SK-N-SH (cell line): ENCODE data around the gene SLC25A51. TPM values are rescaled to one million over a fixed set of nuclear protein-coding genes. Genes with fewer than 3 reads are reported as not detected.
A peak's percentile ranks its signal among the peaks of the same experiment; 100 is the strongest.

Source experiments
- CTCF ChIA-PET: fragments of 300-600, 350-600 bp; formaldehyde crosslinking; extraction: SDS; loops from one replicate; lab custom pipeline; 2021; lab: Yijun Ruan, JAX
- POLR2A ChIA-PET: fragments of 350-600 bp; sonication (Branson Sonifier 250); formaldehyde crosslinking; extraction: SDS; loops from one replicate; lab custom pipeline; 2020; ENCODE audit warnings: antibody characterized with exemption, inconsistent platforms; lab: Yijun Ruan, JAX
- DNase-seq: peaks from one replicate; pipeline ENCODE4 v3.0.0; 2012
- H2AFZ ChIP-seq: fragments of 200-600 bp; sonication (generic); 2 replicates; pipeline ENCODE4 v1.8.1; 2016; ENCODE audit warnings: antibody characterized with exemption, mild to moderate bottlenecking, low read depth
- H3F3A ChIP-seq: fragments of 200-600 bp; sonication (generic); replicated peaks from 2 replicates; pipeline ENCODE3; 2016; ENCODE audit warnings: antibody characterized with exemption, mild to moderate bottlenecking; ENCODE audit not compliant: insufficient read depth
- H3K27ac ChIP-seq, 2 experiments: fragments of 200-500 bp in 1 of 2; fragments of 200-600 bp in 1 of 2; sonication (Bioruptor generic) in 1 of 2; sonication (generic), shearing (Covaris generic) in 1 of 2; 2 replicates each; pipeline versions ENCODE4 v1.5.1 to v1.6.1; 2014 to 2016; ENCODE audit warnings: low read depth in 2 of 2, inconsistent platforms in 1 of 2, low read length in 1 of 2, mild to moderate bottlenecking in 1 of 2, mixed read lengths in 1 of 2
- H3K27me3 ChIP-seq: fragments of 200-600 bp; sonication (generic), shearing (Covaris generic); 2 replicates; pipeline ENCODE4 v1.6.1; 2016; ENCODE audit warnings: mixed run types; ENCODE audit not compliant: insufficient read depth
- H3K36me3 ChIP-seq, 2 experiments: fragments of 200-500 bp in 1 of 2; fragments of 200-600 bp in 1 of 2; sonication (Bioruptor generic) in 1 of 2; sonication (generic) in 1 of 2; replicated peaks in 1 of 2; 2 replicates each; pipeline versions ENCODE3 to v1.5.1; 2014 to 2016; ENCODE audit warnings: low read length in 1 of 2, mild to moderate bottlenecking in 1 of 2; ENCODE audit not compliant: insufficient read depth in 2 of 2, control insufficient read depth in 1 of 2
- H3K4me1 ChIP-seq, 2 experiments: fragments of 200-500 bp in 1 of 2; fragments of 200-600 bp in 1 of 2; sonication (Bioruptor generic) in 1 of 2; sonication (generic), shearing (Covaris generic) in 1 of 2; 2 replicates each; pipeline versions ENCODE4 v1.5.1 to v1.6.1; 2014 to 2016; ENCODE audit warnings: low read depth in 1 of 2, low read length in 1 of 2, mixed run types in 1 of 2; ENCODE audit not compliant: insufficient read depth in 2 of 2, control insufficient read depth in 1 of 2
- H3K4me2 ChIP-seq: fragments of 200-600 bp; sonication (generic), shearing (Covaris generic); 2 replicates; pipeline ENCODE4 v1.6.1; 2017; ENCODE audit warnings: mixed run types
- H3K4me3 ChIP-seq, 2 experiments: fragments of 200-500 bp in 1 of 2; fragments of 200-600 bp in 1 of 2; sonication (Bioruptor generic) in 1 of 2; sonication (generic), shearing (Covaris generic) in 1 of 2; 2 replicates each; pipeline versions ENCODE4 v1.5.1 to v1.8.1; 2014 to 2016; ENCODE audit warnings: low read depth in 2 of 2, inconsistent platforms in 1 of 2, low read length in 1 of 2, mild to moderate bottlenecking in 1 of 2, mixed read lengths in 1 of 2, moderate library complexity in 1 of 2
- H3K79me2 ChIP-seq: fragments of 200-600 bp; sonication (generic); 2 replicates; pipeline ENCODE4 v1.8.1; 2017; ENCODE audit warnings: mild to moderate bottlenecking; ENCODE audit not compliant: insufficient read depth
- H3K9ac ChIP-seq: fragments of 200-600 bp; sonication (generic); 2 replicates; pipeline ENCODE4 v1.6.1; 2017; ENCODE audit warnings: mixed run types
- H3K9me2 ChIP-seq: fragments of 200-600 bp; sonication (generic); 2 replicates; pipeline ENCODE4 v1.6.1; 2017; ENCODE audit warnings: mixed run types
- H3K9me3 ChIP-seq: fragments of 200-600 bp; sonication (generic); 2 replicates; pipeline ENCODE4 v1.6.1; 2017; ENCODE audit warnings: mixed run types, mild to moderate bottlenecking, moderate library complexity
- H4K20me1 ChIP-seq: fragments of 200-600 bp; sonication (generic); 2 replicates; pipeline ENCODE4 v1.6.1; 2017; ENCODE audit warnings: mild to moderate bottlenecking, mixed run types; ENCODE audit not compliant: insufficient read depth
- FOXJ3 ChIP-seq: sonication (generic); formaldehyde crosslinking; IDR thresholded peaks from 2 replicates; pipeline ENCODE4 v1.5.1; 2020; ENCODE audit warnings: mild to moderate bottlenecking, missing genetic modification reagents
- FOXM1 ChIP-seq: IDR thresholded peaks from 2 replicates; pipeline ENCODE4 v1.4.0; 2012; ENCODE audit warnings: low read depth, mild to moderate bottlenecking
- JUND ChIP-seq: IDR thresholded peaks from 2 replicates; pipeline ENCODE4 v1.4.0; 2012
- MXI1 ChIP-seq: IDR thresholded peaks from 2 replicates; pipeline ENCODE4 v1.6.1; 2012; ENCODE audit warnings: mild to moderate bottlenecking, low read depth, low read length, improper control_type of control experiment
- PBX3 ChIP-seq: IDR thresholded peaks from 2 replicates; pipeline ENCODE4; 2012
- POLR2AphosphoS5 ChIP-seq: IDR thresholded peaks from 2 replicates; pipeline ENCODE4 v1.6.1; 2012; ENCODE audit warnings: low read depth, low read length
- RAD21 ChIP-seq: IDR thresholded peaks from 2 replicates; pipeline ENCODE4 v1.6.1; 2012; ENCODE audit warnings: mild to moderate bottlenecking, low read length
- RCOR1 ChIP-seq: fragments of 150-350 bp; IDR thresholded peaks from 2 replicates; pipeline ENCODE4 v1.6.1; 2017; ENCODE audit warnings: antibody characterized with exemption, low read length
- REST ChIP-seq: IDR thresholded peaks from 2 replicates; pipeline ENCODE4 v1.6.1; 2012; ENCODE audit warnings: mild to moderate bottlenecking, low read depth, low read length, moderate library complexity
- WGBS: methylation state at CpG from one replicate; pipeline ENCODE4 v1.1.6; 2017; ENCODE audit warnings: low lambda C conversion rate; 5-methylcytosine and 5-hydroxymethylcytosine counted together
- polyA plus RNA-seq, 3 experiments: library from polyadenylated mRNA; depleted of rRNA; stranded (reverse); fragments of >200 nt; gene quantifications; 2 replicates each; pipeline ENCODE4 v1.2.3, GENCODE V29; 2012
- TF ChIP-seq, protein P1 (sequence below): fragments of 200-600 bp; sonication (generic); IDR thresholded peaks from 2 replicates; pipeline ENCODE4 v1.6.1; 2017; ENCODE audit warnings: antibody characterized with exemption, mild to moderate bottlenecking, moderate library complexity

Gene SLC25A51
- polyA plus RNA-seq, 1 of the 3 experiments (the other 2 are of a cell fraction) = 13.3 TPM

- POLR2A ChIA-PET = interaction anchor here (0.9 kb wide), 1 partner anchor 436 kb away, joined by 3 read pairs; no protein-coding TSS in a partner anchor
- Histone ChIP-seq H3K9ac (no peak overlapping the region; the same call in 1 of the 2 replicates), H3K36me3 (peaks cover 16 to 25% of the 10 kb centered on the region in 2 experiments), H3K27ac (peak overlapping the region; percentile 94 to 100; a peak in 3 of 4 replicates), H3K79me2 (peaks cover 83% of the 10 kb centered on the region), H3K9me2 (no peaks in the 10 kb centered on the region), H2AFZ (no peak overlapping the region), H3K9me3 (no peaks in the 10 kb centered on the region), H4K20me1 (no peaks in the 10 kb centered on the region), H3F3A (peaks cover 46% of the 10 kb centered on the region), H3K4me3 (no peak overlapping the region), H3K27me3 (no peaks in the 10 kb centered on the region), H3K4me2 (no peak overlapping the region), H3K4me1 (peaks cover 44 to 72% of the 10 kb centered on the region in 2 experiments)
- CTCF ChIA-PET = interaction anchor here (0.6 to 3.5 kb wide), 5 partner anchors 15 to 85 kb away, joined by 3 to 41 read pairs (median 8); no protein-coding TSS in a partner anchor
- DNase-seq = no peak
- no peak for TF ChIP-seq RAD21
- WGBS = 81% methylated on average over 5 of the region's 5 CpGs
These were observed 32.4 kb upstream of the SLC25A51 start for GRCh38 chr9:37936376-37936775.

GRCh38 chr9:37935096-37935495, 31.2 kb upstream of the SLC25A51 start:
- H3K4me1 ChIP-seq = peaks cover 35 to 63% of the 10 kb centered on the region in 2 experiments
- no peaks in the 10 kb centered on the region for H3K9me2 ChIP-seq
- 0 out of 2 replicates have a peak, but pooled peaks cover 4% of the 10 kb centered on the region for H3K9me3 ChIP-seq
- H3K27ac ChIP-seq = peak overlapping the region in 1 of 2 experiments; percentile 88; a peak in 2 of 4 replicates
- no peak for DNase-seq
- H3K4me3 ChIP-seq = no peak overlapping the region
- no peak overlapping the region for H3K4me2 ChIP-seq
- H4K20me1 ChIP-seq = no peaks in the 10 kb centered on the region
- H2AFZ ChIP-seq = no peak overlapping the region
- TF ChIP-seq MXI1 (no peak), REST (no peak), JUND (no peak), POLR2AphosphoS5 (no peak), FOXM1 (no peak), PBX3 (no peak), RCOR1 (no peak), FOXJ3 (CRISPR knock-in tag) (no peak)
- TF ChIP-seq, protein P1, sequence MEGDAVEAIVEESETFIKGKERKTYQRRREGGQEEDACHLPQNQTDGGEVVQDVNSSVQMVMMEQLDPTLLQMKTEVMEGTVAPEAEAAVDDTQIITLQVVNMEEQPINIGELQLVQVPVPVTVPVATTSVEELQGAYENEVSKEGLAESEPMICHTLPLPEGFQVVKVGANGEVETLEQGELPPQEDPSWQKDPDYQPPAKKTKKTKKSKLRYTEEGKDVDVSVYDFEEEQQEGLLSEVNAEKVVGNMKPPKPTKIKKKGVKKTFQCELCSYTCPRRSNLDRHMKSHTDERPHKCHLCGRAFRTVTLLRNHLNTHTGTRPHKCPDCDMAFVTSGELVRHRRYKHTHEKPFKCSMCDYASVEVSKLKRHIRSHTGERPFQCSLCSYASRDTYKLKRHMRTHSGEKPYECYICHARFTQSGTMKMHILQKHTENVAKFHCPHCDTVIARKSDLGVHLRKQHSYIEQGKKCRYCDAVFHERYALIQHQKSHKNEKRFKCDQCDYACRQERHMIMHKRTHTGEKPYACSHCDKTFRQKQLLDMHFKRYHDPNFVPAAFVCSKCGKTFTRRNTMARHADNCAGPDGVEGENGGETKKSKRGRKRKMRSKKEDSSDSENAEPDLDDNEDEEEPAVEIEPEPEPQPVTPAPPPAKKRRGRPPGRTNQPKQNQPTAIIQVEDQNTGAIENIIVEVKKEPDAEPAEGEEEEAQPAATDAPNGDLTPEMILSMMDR = no peak
- TF ChIP-seq, all 33 proteins: peak for 0
- Histone ChIP-seq H3K79me2 (peaks cover 83% of the 10 kb centered on the region), H3K9ac (no peak overlapping the region), H3F3A (peaks cover 54% of the 10 kb centered on the region), H3K27me3 (no peaks in the 10 kb centered on the region), H3K36me3 (peaks cover 7 to 31% of the 10 kb centered on the region in 2 experiments)
- ChIA-PET POLR2A (no interaction called here), CTCF (interaction anchor here (0.9 to 2.1 kb wide), 2 partner anchors 21 to 82 kb away, joined by 3 to 14 read pairs; no protein-coding TSS in a partner anchor)
- WGBS = 91% methylated on average over 14 of the region's 14 CpGs
